Esophagus squamous epithelium (tissue), 4 donors: ENCODE measurements around the gene KRT2.

Experiments used
- CTCF ChIP-seq, 6 experiments: fragments of 450-650 bp in 4 of 6; fragments of 200-600 bp in 2 of 6; sonication (generic) in 2 of 6; IDR thresholded peaks; one replicate each; pipeline ENCODE4 v1.5.1; 2016 to 2019; ENCODE audit warnings: antibody characterized with exemption in 6 of 6, mild to moderate bottlenecking in 4 of 6, moderate library complexity in 4 of 6
- POLR2A ChIP-seq, 4 donors: fragments of 450-650 bp; IDR thresholded peaks; one replicate each; pipeline ENCODE4 v1.6.1; 2017; ENCODE audit warnings: antibody characterized with exemption in 4 of 4, mild to moderate bottlenecking in 4 of 4, moderate library complexity in 3 of 4

GRCh38 chr12:52656616-52657015, 4.6 kb upstream of the KRT2 start:
- TF ChIP-seq CTCF (IDR thresholded peaks at IDR 0.05) = no peak
- no peak for TF ChIP-seq POLR2A (IDR thresholded peaks at IDR 0.05)
